Astrocyte of the spinal cord (primary cell): Measurements from ENCODE around the gene TSPAN15.
"Not testable (repeated sequence)": the region's sequence is repeated elsewhere in the genome, so short reads cannot be mapped to it uniquely, and the experiment has no call there.

Experiments used
- DNase-seq: peaks from one replicate; pipeline ENCODE4 v3.0.0; 2011; ENCODE audit warnings: low read depth, low spot score
- H3K4me3 ChIP-seq: 2 replicates; pipeline ENCODE4 v1.5.1; 2011; ENCODE audit warnings: low read depth, mild to moderate bottlenecking, low read length, moderate library complexity
- in situ Hi-C: cut with HindIII; loops from 2 replicates; pipeline ENCODE4 v1.10.0; 2017; ENCODE audit warnings: low sequenced_read_pairs
- TF ChIP-seq, protein P1 (sequence below): IDR thresholded peaks from 2 replicates; pipeline ENCODE4 v1.5.1; 2012; ENCODE audit warnings: low read depth, mild to moderate bottlenecking, low read length, inconsistent platforms

Gene TSPAN15

DNA sequence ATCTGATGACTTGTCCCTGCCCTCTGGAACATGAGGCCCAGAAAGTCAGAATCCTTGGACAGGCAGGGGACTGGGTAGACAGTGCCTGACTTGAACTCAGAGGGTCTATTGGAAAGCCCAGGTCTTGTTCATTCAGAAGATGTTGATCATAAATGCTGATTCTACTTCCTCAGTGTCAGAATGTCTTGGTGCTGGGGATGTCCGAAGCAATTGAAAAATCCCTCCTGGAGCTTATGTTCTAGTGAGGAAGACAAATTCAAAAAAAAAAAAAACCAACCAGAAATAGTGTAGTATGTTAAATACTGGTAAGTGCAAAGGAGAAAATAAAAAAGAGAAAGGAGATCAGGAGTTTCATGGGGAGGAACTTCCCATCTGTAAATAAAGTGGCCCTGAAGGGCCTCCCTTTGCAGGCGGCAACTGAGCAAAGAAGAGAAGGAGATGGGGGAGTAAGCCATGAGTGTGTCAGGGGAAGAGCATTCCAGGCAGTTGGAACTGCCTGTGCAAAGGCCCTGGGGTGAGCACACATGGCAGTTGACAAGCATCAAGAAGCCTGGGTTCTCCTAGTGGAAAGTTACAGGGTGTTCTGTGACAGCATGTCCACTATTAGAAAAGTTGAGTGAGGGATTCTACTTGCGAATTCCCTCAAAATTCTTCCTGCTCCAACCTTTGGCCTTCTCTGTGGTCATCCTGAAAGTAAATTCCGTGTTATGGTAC lies 30.7 kb downstream of the TSPAN15 start:
- TF ChIP-seq, protein P1, sequence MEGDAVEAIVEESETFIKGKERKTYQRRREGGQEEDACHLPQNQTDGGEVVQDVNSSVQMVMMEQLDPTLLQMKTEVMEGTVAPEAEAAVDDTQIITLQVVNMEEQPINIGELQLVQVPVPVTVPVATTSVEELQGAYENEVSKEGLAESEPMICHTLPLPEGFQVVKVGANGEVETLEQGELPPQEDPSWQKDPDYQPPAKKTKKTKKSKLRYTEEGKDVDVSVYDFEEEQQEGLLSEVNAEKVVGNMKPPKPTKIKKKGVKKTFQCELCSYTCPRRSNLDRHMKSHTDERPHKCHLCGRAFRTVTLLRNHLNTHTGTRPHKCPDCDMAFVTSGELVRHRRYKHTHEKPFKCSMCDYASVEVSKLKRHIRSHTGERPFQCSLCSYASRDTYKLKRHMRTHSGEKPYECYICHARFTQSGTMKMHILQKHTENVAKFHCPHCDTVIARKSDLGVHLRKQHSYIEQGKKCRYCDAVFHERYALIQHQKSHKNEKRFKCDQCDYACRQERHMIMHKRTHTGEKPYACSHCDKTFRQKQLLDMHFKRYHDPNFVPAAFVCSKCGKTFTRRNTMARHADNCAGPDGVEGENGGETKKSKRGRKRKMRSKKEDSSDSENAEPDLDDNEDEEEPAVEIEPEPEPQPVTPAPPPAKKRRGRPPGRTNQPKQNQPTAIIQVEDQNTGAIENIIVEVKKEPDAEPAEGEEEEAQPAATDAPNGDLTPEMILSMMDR: no peak
- H3K4me3 ChIP-seq: no peak overlapping the region
- in situ Hi-C loops: no loop called here
- DNase-seq: no peak

DNA sequence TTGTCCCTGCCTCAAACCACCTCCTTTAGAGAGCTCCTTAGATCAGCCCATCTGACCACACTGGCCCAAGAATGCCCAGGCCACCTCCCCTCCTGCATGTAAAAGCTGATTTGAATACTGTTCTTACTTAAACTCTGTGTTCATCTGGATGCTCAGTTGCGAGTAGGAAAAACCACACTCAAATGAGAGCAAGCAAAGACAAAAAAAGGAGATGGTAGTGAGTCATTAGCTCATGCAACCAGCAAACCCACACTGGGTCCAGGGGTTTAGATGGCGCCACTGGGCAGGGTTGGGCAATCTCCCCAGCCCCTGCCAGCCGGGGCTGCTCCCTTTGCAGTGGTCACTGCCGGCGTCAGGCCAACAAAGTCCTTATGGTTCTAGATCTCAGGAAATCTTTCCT lies 32.7 kb downstream of the TSPAN15 start:
- TF ChIP-seq, protein P1: no peak
- H3K4me3 ChIP-seq: no peak overlapping the region
- DNase-seq: no peak
- in situ Hi-C loops: no loop called here

DNA sequence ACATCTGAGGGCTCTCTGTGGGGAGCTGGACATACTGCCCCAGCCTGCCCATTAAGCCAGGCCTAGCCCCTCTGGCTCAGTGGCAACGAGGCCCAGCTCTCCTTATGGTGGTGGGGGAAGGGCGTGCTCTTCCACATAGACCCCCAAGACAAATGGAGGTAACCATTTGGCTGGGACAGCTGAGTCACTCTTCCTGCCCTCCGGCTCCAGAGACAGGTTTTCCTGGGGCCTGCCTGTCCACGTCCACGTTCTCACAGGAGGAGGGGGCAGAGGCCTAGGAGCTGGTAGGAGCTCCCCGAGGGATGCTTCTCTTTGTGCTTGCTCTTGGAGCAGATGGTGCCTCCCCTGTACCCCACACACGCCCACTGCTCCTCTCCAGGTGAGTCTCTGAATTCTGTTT lies 33.5 kb downstream of the TSPAN15 start:
- in situ Hi-C loops: no loop called here
- H3K4me3 ChIP-seq: no peak overlapping the region
- TF ChIP-seq, protein P1: no peak

GRCh38 chr10:69486922-69487730 lies 35.9 kb downstream of the TSPAN15 start:
- in situ Hi-C loops: no loop called here
- no peak overlapping the region for H3K4me3 ChIP-seq
- no peak for DNase-seq
- TF ChIP-seq, protein P1: no peak

More for the DNA sequence above, 33.5 kb downstream of the TSPAN15 start:
- no peak for DNase-seq

GRCh38 chr10:69488149-69488844 lies 37.0 kb downstream of the TSPAN15 start:
- DNase-seq, H3K4me3 ChIP-seq, in situ Hi-C loops: not testable (repeated sequence)

GRCh38 chr10:69488856-69489255 lies 37.6 kb downstream of the TSPAN15 start:
- in situ Hi-C loops, H3K4me3 ChIP-seq, DNase-seq: not testable (repeated sequence)

DNA sequence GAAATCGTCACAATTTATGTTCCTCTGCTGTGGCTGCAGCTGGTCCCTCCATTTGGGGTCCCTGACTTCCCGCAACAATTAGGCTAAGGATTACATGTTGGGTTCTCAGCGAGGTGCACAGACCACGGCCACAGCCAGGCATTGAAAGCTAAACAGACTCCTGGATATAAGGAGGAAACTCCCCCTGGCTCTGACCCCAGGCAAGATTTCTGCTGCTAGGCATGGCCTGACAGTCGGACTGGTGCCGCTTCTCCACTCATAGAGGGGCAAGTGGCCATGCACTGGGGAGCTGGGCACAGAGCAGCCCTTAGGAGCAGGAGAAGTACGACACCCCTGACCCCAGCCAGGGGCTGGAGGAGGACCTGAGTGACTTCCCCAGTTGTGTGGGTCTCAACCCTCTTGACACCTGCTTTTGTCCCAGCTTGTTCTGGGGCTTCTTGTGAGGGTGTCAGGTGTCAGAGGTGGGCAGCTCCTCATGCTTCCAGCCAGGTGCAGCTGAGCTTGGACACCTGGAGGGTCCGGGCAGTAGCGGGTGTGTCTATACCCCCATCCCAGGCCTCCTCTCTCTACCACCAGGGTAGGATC lies 38.3 kb downstream of the TSPAN15 start:
- TF ChIP-seq, protein P1: no peak
- in situ Hi-C loops: loop anchor here (10.0 kb wide), 1 partner anchor 45 kb away; no protein-coding TSS in a partner anchor
- DNase-seq: no peak
- no peak overlapping the region for H3K4me3 ChIP-seq
